HG03025 (cell line): ENCODE results near the gene CFAP65.

Experiments
- ATAC-seq: cut with Tn5 transposase; IDR thresholded peaks from one replicate; pipeline ENCODE4 v1.9.1; 2021; ENCODE audit warnings: mild to moderate bottlenecking, moderate library complexity; ENCODE audit not compliant: unreplicated experiment, low FRiP score

The CFAP65 gene

GRCh38 chr2:219017201-219017931 lies 23.9 kb downstream of the CFAP65 start:
- ATAC-seq: no peak

GRCh38 chr2:219016721-219017120 lies 24.6 kb downstream of the CFAP65 start:
- no peak for ATAC-seq

- ATAC-seq: no peak
Measured at GRCh38 chr2:219010873-219011272, 30.4 kb downstream of the CFAP65 start.

- ATAC-seq: no peak
Measured at GRCh38 chr2:219010162-219010756, 31.1 kb downstream of the CFAP65 start.

GRCh38 chr2:219009294-219009693 lies 32.0 kb downstream of the CFAP65 start:
- no peak for ATAC-seq

GRCh38 chr2:219003979-219004378 lies 37.3 kb downstream of the CFAP65 start:
- no peak for ATAC-seq

- ATAC-seq: no peak
Measured at GRCh38 chr2:219003267-219003634, 38.1 kb downstream of the CFAP65 start.

- no peak for ATAC-seq
Measured at GRCh38 chr2:219002395-219003266, 38.7 kb downstream of the CFAP65 start.

GRCh38 chr2:219001577-219002394 lies 39.5 kb downstream of the CFAP65 start:
- no peak for ATAC-seq

- ATAC-seq: no peak
Measured at GRCh38 chr2:219001100-219001576, 40.2 kb downstream of the CFAP65 start.

GRCh38 chr2:219000569-219000960 lies 40.8 kb downstream of the CFAP65 start:
- ATAC-seq: no peak

GRCh38 chr2:218999881-219000568 lies 41.3 kb downstream of the CFAP65 start:
- no peak for ATAC-seq

GRCh38 chr2:218999021-218999880 lies 42.1 kb downstream of the CFAP65 start:
- no peak for ATAC-seq

- no peak for ATAC-seq
Measured at GRCh38 chr2:218998414-218999002, 42.8 kb downstream of the CFAP65 start.

GRCh38 chr2:218997731-218998130 lies 43.6 kb downstream of the CFAP65 start:
- no peak for ATAC-seq

- ATAC-seq: no peak
Measured at GRCh38 chr2:218996937-218997336, 44.4 kb downstream of the CFAP65 start.

- ATAC-seq: no peak
Measured at GRCh38 chr2:218995972-218996711, 45.2 kb downstream of the CFAP65 start.

- ATAC-seq: no peak
Measured at GRCh38 chr2:218995561-218995960, 45.8 kb downstream of the CFAP65 start.
